M059J (cell line): Measurements from ENCODE around the gene TCAF1. TPM values are rescaled to one million over a fixed set of nuclear protein-coding genes. Genes with fewer than 3 reads are reported as not detected.

Experiments
- total RNA-seq: library from RNA; depleted of rRNA; stranded (reverse); fragments of >200 nt; shearing (Covaris generic); gene quantifications from 2 replicates; pipeline ENCODE4 v1.2.3, GENCODE V29; 2014; rRNA removed

TCAF1 gene
- total RNA-seq, 1 experiment from 2014 or later: 45.3 TPM

Other genes starting within 250 kb of the TCAF1 start
- not detected in 2 replicates for gene CTAGE6, start 144.5 kb downstream of the TCAF1 start, total RNA-seq
- not detected in 2 replicates for gene OR2F2, start 33.1 kb upstream of the TCAF1 start, total RNA-seq
- not detected in 2 replicates for gene OR2F1, start 52.7 kb upstream of the TCAF1 start, total RNA-seq
- gene OR6B1, start 98.1 kb upstream of the TCAF1 start, total RNA-seq: not detected in 2 replicates
- not detected in 2 replicates for gene OR2A5, start 146.8 kb upstream of the TCAF1 start, total RNA-seq
- not detected in 2 replicates for gene OR2A25, start 167.6 kb upstream of the TCAF1 start, total RNA-seq
- not detected in 2 replicates for gene OR2A12, start 184.1 kb upstream of the TCAF1 start, total RNA-seq
- not detected in 2 replicates for gene OR2A2, start 207.4 kb upstream of the TCAF1 start, total RNA-seq
- gene OR2A14, start 221.0 kb upstream of the TCAF1 start, total RNA-seq: not detected in 2 replicates